ENCODE measurements around the gene PABPC1L2B.
"Not testable (repeated sequence)": the region's sequence is repeated elsewhere in the genome, so short reads cannot be mapped to it uniquely, and the experiment has no call there.

The PABPC1L2B gene

GRCh38 chrX:73002733-73003132, at the start of gene PABPC1L2B:
PABPC1L2B (plus strand) TSS chrX:73002939; CDS start chrX:73003643, 704 bp downstream.
- not testable (repeated sequence) for DNase-seq (ENCODE audit: low read depth)

GRCh38 chrX:72959971-72960370, 42.8 kb upstream of the PABPC1L2B start:
- DNase-seq (ENCODE audit: low read depth) = not testable (repeated sequence)

DNA sequence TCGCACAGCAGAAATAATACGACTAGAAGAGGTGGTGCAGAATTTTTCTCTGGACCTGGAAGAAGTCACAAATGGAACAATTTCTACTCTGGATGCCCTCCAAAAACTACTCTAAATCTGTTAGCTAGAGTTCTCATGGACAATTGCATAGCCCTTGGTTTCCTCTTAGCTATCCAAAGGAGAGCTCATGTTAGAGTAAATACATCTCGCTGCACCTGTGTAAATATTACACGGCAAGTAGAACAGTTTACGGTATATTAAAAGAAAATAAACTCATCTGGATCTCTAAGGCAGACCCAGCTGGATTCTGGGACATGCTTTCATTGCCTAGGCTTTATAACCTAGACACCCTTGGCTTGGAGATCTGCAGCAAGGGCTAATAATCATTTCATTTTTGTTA, 30.9 kb upstream of the PABPC1L2B start:
- DNase-seq (ENCODE audit: low read depth) = not testable (repeated sequence)

- DNase-seq (ENCODE audit: low read depth) = not testable (repeated sequence)
Observed at GRCh38 chrX:72974885-72975284, 27.9 kb upstream of the PABPC1L2B start.

DNA sequence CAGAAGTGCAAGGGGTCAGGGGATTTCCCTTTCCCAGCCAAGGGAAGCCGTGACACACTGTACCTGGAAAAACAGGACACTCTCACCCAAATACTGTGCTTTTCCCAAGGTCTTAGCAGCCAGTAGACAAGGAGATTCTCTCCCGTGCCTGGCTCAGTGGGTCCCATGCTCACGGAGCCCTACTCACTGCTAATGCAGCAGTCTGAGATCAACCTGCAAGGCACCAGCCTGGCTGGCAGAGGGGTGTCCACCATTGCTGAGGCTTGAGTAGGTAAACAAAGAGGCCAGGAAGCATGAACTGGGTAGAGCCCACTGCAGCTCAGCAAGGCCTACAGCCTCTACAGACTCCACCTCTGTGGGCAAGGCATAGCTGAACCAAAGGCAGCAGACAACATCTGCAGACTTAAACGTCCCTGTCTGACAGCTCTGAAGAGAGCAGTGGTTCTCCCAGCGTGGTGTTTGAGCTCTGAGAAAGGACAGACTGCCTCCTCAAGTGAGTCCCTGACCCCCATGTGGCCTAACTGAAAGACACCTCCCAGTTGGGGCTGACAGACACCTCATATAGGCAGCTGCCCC, 21.8 kb upstream of the PABPC1L2B start:
- not testable (repeated sequence) for DNase-seq (ENCODE audit: low read depth)

DNA sequence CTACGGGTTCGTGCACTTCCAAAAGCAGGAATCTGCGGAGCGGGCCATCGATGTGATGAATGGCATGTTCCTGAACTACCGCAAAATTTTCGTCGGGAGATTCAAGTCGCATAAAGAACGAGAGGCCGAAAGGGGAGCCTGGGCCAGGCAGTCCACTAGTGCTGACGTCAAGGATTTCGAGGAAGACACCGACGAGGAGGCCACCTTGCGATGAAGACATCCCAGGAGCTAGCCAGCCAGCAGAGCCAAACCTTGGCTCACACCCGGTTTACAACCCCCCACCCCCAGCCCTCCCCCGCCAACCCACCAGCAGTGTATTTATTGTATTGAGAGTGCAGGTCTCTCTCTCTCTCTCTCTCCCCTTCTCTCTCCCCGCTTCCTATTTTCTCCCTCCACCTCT, 1.3 kb downstream of the PABPC1L2B start:
- DNase-seq (ENCODE audit: low read depth) = not testable (repeated sequence)

DNA sequence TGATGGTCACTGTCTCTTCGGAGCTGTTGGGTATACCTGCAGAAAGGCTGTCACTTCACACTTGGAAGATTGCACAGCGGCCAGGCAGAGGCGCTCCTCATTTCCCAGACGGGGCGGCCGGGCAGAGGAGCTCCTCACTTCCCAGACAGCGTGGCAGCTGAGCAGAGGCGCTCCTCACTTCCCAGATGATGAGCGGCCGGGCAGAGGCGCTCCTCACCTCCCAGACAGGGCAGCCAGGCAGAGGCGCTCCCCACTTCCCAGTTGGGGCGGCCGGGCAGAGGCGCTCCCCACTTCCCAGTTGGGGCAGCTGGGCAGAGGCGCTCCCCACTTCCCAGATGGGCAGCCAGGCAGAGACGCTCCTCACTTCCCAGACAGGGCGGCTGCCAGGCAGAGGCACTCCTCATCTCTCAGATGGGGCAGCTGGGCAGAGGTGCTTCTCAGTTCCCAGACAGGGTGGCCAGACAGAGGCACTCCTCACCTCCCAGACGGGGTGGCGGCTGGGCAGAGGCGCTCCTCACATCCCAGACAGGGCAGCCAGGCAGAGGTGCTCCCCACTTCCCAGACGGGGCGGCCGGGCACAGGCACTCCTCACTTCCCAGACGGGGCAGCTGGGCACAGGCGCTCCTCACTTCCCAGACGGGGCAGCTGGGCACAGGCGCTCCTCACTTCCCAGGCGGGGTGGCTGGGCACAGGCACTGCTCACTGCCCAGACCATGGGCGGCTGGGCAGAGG, 18.8 kb downstream of the PABPC1L2B start:
- no peak for DNase-seq (ENCODE audit: low read depth)

DNA sequence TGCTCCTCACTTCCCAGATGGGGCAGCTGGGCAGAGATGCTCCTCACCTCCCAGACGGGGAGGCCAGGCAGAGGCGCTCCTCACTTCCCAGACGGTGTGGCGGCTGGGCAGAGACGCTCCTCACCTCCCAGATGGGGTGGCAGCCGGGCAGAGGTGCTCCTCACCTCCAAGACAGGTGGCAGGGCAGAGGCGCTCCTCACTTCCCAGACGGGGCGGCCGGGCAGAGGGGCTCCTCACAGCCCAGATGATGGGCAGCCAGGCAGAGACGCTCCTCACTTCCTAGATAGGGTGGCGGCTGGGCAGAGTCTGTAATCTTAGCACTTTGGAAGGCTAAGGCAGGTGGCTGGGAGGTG, 19.3 kb downstream of the PABPC1L2B start:
- not testable (repeated sequence) for DNase-seq (ENCODE audit: low read depth)

DNA sequence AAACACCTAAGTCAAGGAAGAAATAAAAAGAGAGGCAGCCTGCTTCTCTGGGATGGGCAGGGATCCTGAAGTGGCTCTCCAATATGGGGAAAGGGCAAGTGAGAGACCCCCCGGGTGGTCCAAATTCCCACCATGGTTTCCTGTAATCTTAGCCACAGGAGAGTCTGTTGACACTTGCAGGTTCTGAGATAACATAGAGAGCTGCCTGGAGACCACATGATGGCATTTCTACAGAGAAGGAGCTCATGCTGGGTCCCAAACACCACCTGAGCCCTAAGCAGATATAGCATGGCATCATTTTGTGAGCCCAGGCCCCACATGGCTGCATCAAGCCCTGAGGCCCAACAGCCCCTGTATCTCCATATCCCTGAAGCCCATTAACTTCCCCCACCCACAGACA, 26.1 kb downstream of the PABPC1L2B start:
- no peak for DNase-seq (ENCODE audit: low read depth)
